PFSK-1 (cell line): ENCODE results near the gene LRMDA.

ENCODE experiments used
- FOXP2 ChIP-seq: optimal IDR thresholded peaks from 2 replicates; pipeline ENCODE3; 2011; ENCODE audit warnings: borderline replicate concordance, control low read depth, inconsistent platforms; ENCODE audit not compliant: insufficient read depth; ENCODE audit errors: extremely low read length, extremely low read depth
- POLR2AphosphoS5 ChIP-seq: IDR thresholded peaks from 2 replicates; pipeline ENCODE4 v1.6.1; 2012; ENCODE audit warnings: low read depth, mild to moderate bottlenecking, control low read depth, low read length, moderate library complexity
- SIN3A ChIP-seq: IDR thresholded peaks from 2 replicates; pipeline ENCODE4 v1.6.1; 2012; ENCODE audit warnings: mild to moderate bottlenecking, low read length, moderate library complexity, borderline replicate concordance; ENCODE audit not compliant: insufficient read depth
- TAF1 ChIP-seq: IDR thresholded peaks from 2 replicates; pipeline ENCODE4 v1.6.1; 2012; ENCODE audit warnings: low read length, control low read depth, borderline replicate concordance; ENCODE audit not compliant: insufficient read depth
- TF ChIP-seq, protein P1 (sequence below), 2 experiments: IDR thresholded peaks; 2 replicates each; pipeline versions ENCODE4 v1.6.1 to v1.8.0; 2011 to 2012; ENCODE audit warnings: low read depth in 2 of 2, low read length in 2 of 2, control low read depth in 1 of 2, inconsistent platforms in 1 of 2, mild to moderate bottlenecking in 1 of 2, moderate library complexity in 1 of 2; ENCODE audit not compliant: insufficient read depth in 1 of 2

The LRMDA gene

DNA sequence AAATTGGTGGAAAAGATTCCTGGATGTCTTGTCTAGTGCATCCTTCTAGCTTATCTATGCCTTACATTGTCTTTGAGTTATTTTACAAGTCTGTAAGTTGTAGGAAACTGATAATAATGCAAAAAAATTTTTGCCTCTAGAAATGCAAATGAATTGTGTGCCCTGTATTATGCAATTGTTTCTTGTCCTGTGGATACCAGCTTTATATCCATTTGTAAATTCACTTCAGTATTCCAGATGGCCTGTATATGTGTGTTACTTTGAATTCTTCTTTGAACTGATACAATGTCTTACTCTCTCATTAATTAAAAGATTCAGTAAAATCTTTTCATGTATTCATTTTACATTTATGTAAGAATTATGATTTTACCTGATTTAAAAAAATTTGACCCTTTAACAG, 234.3 kb downstream of the LRMDA start:
- TF ChIP-seq SIN3A (no peak), TAF1 (no peak), FOXP2 (no peak), POLR2AphosphoS5 (no peak)
- TF ChIP-seq, protein P1, sequence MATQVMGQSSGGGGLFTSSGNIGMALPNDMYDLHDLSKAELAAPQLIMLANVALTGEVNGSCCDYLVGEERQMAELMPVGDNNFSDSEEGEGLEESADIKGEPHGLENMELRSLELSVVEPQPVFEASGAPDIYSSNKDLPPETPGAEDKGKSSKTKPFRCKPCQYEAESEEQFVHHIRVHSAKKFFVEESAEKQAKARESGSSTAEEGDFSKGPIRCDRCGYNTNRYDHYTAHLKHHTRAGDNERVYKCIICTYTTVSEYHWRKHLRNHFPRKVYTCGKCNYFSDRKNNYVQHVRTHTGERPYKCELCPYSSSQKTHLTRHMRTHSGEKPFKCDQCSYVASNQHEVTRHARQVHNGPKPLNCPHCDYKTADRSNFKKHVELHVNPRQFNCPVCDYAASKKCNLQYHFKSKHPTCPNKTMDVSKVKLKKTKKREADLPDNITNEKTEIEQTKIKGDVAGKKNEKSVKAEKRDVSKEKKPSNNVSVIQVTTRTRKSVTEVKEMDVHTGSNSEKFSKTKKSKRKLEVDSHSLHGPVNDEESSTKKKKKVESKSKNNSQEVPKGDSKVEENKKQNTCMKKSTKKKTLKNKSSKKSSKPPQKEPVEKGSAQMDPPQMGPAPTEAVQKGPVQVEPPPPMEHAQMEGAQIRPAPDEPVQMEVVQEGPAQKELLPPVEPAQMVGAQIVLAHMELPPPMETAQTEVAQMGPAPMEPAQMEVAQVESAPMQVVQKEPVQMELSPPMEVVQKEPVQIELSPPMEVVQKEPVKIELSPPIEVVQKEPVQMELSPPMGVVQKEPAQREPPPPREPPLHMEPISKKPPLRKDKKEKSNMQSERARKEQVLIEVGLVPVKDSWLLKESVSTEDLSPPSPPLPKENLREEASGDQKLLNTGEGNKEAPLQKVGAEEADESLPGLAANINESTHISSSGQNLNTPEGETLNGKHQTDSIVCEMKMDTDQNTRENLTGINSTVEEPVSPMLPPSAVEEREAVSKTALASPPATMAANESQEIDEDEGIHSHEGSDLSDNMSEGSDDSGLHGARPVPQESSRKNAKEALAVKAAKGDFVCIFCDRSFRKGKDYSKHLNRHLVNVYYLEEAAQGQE (IDR thresholded peaks at IDR 0.05; ENCODE audit: insufficient read depth in 1 of 2, low read depth in 2 of 2, low read length in 2 of 2): no peak

DNA sequence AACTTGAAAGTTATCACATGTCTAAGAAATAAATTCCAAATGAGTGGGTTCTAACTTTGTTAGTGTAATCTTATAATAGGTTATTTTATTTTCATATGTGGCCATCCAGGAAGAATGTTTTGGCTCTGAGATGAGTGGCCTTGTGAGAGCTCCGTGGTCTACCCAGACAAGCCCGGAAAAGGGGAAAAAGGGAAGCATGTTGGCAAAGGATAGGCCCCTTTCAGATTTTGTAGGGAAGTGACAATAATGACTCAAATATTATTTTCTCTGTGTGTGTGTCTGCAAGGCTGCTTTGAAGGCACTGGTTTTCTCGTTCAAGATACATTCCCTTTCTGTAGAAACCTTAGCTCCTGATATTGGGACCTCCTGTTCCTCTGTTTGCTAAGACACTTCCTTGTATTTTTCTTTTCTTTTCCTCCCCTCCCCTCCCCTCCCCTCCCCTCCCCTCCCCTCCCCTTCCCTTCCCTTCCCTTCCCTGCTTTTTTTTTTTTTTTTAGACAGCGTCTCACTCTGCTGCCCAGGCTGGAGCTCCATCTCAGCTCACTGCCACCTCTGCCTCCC, 240.8 kb downstream of the LRMDA start:
- TF ChIP-seq, protein P1 (IDR thresholded peaks at IDR 0.05; ENCODE audit: insufficient read depth in 1 of 2, low read depth in 2 of 2, low read length in 2 of 2): no peak
- no peak for TF ChIP-seq POLR2AphosphoS5
- TF ChIP-seq FOXP2: no peak
- TF ChIP-seq TAF1: no peak
- no peak for TF ChIP-seq SIN3A

DNA sequence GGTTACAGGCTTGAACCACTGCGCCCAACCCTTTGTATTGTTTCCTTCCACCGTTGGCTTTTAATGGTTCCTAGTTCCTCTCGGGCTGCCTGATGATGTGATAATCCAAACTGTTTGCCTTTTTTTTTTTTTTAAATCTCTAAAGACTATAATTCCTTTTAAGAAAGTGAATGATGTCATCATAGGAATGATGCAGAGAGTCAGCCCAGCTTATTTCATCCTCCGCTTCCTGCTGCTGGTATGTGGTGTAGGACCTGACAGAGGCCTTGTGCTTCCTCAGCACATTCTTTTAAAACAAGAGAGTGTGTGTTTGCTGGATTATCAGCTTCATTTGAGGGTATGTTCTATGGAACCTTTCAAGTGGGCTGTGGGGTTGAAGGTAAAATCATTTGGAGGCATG, 241.4 kb downstream of the LRMDA start:
- TF ChIP-seq FOXP2 (no peak), POLR2AphosphoS5 (no peak), TAF1 (no peak)

DNA sequence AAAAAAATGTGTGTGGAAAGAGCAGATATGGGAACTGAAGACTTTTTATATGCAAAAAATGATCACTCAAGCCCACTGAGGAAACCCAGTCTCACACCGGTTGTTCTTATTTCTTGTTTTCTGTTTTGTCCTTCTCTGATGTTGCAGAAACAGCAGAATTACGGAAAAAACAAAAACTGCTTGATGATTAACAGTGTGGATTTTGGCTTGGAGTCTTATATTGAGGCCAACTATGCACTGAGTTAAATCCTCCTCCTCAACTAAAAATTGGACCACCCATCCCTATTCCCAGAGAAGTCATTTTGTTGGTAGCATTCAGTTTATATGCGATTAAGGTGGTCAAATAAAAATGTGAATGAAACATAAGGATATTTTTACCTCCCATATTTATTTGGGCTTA, 246.1 kb downstream of the LRMDA start:
- TF ChIP-seq POLR2AphosphoS5 (no peak), SIN3A (no peak), FOXP2 (no peak), TAF1 (no peak)
- TF ChIP-seq, protein P1 (IDR thresholded peaks at IDR 0.05; ENCODE audit: insufficient read depth in 1 of 2, low read depth in 2 of 2, low read length in 2 of 2): no peak

DNA sequence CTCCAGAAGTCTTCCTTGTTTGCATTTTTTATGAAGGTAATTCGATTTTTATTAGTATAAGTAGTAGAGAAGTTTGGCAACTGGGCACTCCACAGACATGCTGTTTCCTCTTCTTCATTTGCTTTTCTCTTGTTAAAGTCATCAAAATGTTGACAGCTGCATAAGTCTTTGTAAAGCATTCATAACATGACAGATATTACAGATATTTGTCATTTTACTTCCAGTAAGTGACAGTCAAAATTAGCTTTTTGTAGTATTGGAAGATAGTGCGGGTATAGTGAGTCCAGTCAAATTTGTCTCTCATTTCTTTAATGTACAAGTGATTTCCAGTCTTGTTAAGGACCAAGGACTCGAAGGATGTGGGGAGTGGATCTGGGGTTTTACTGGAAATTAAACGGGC, 247.1 kb downstream of the LRMDA start:
- no peak for TF ChIP-seq SIN3A
- no peak for TF ChIP-seq POLR2AphosphoS5
- TF ChIP-seq TAF1: no peak
- TF ChIP-seq FOXP2: no peak
- TF ChIP-seq, protein P1 (IDR thresholded peaks at IDR 0.05; ENCODE audit: insufficient read depth in 1 of 2, low read depth in 2 of 2, low read length in 2 of 2): no peak
